ENCODE data around the gene F3. TPM values are rescaled to one million over a fixed set of nuclear protein-coding genes. Genes with fewer than 3 reads are reported as not detected.

F3 gene
- total RNA-seq, 1 donor from 2014 or later: 6.4 TPM

DNA sequence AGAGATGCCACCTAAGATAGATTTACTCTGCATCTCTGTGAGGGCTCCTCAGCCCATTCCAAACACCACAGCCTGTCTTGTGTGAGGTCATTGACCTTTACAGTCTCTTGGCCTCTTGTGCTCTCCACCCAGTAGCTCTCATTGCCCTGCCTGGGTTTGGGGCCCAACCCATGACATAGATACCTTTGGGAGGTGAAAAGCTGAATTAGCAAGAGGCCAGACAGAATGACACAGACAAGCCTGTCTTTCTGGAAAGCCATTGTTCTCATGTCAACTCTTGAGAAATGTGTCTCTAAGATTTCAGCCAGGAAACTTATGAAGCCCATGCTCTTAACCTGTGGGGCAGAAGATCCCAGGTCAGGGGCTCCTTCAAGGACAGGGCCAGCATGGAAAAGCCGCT lies 18.4 kb upstream of the F3 start:
- Histone ChIP-seq H3K9me3 (ENCODE audit: low read depth) (no peaks in the 10 kb centered on the region), H3K4me2 (no peak overlapping the region), H3K27ac (no peak overlapping the region), H3K4me1 (peaks cover 8% of the 10 kb centered on the region), H2AFZ (replicated peaks) (no peak overlapping the region), H3F3A (ENCODE audit: low read depth) (peaks cover 6% of the 10 kb centered on the region), H3K27me3 (no peaks in the 10 kb centered on the region), H3K79me2 (ENCODE audit: low read depth) (no peaks in the 10 kb centered on the region), H4K20me1 (ENCODE audit: low read depth) (no peaks in the 10 kb centered on the region), H3K9ac (no peak overlapping the region), H3K36me3 (no peaks in the 10 kb centered on the region), H3K4me3 (no peak overlapping the region)
- DNase-seq (ENCODE audit: low spot score): no peak
- Mint-ChIP-seq H3K27me3 (ENCODE audit: insufficient read depth, low read depth) (peaks cover 3% of the 10 kb centered on the region), H3K4me1 (peaks cover 6% of the 10 kb centered on the region), H3K36me3 (no peaks in the 10 kb centered on the region), H3K4me3 (no peak overlapping the region), H3K27ac (no peak overlapping the region), H3K9me3 (no peaks in the 10 kb centered on the region)
- TF ChIP-seq, protein P1, sequence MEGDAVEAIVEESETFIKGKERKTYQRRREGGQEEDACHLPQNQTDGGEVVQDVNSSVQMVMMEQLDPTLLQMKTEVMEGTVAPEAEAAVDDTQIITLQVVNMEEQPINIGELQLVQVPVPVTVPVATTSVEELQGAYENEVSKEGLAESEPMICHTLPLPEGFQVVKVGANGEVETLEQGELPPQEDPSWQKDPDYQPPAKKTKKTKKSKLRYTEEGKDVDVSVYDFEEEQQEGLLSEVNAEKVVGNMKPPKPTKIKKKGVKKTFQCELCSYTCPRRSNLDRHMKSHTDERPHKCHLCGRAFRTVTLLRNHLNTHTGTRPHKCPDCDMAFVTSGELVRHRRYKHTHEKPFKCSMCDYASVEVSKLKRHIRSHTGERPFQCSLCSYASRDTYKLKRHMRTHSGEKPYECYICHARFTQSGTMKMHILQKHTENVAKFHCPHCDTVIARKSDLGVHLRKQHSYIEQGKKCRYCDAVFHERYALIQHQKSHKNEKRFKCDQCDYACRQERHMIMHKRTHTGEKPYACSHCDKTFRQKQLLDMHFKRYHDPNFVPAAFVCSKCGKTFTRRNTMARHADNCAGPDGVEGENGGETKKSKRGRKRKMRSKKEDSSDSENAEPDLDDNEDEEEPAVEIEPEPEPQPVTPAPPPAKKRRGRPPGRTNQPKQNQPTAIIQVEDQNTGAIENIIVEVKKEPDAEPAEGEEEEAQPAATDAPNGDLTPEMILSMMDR (IDR thresholded peaks at IDR 0.05): no peak
- TF ChIP-seq EZH2phosphoT487 (IDR thresholded peaks at IDR 0.05): no peak
- TF ChIP-seq EZH2 (IDR thresholded peaks at IDR 0.05): no peak

DNA sequence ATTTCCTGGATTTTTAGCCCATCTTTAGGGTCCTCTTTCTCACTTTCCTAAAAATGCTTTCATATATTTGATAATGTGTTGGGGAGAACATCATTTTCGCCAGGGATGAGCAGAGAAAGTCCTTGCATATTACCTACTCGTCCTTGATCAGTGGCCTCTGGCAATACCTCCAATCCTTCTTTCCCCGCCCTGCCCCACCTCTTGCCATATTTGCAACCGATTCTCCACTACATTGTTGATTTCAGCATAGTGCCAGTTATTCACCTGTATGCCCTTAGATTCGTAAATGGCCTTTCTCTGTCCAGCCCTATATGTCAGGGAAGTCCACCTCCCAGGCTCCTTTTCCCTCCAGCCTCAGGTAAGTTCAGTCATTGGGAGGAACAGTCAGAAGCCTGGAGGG lies 13.5 kb upstream of the F3 start:
- H3K4me2 ChIP-seq: no peak overlapping the region

DNA sequence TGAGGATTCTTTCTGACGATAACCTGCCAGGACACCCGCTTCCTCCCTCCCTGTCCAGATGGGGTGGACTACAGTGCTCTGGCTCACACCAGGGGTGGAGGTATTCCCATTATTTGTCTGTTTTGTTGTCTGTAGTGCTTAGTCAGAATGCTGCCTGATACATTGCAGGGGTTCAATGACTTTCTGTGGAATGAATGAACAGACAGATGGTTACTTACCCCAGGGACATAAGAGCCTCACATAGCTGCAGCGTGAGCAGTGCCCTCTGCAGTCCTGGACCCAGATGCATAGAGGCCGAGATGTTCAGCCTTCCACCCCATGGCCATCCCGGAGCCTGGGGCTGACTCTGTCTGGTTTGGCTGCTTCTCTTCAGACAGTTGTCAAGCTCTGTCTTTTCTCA lies 13.0 kb upstream of the F3 start:
- peaks cover 54% of the 10 kb centered on the region for H3K4me1 Mint-ChIP-seq
- H3K4me3 Mint-ChIP-seq: no peak overlapping the region
- Histone ChIP-seq H3K4me3 (no peak overlapping the region), H2AFZ (replicated peaks) (no peak overlapping the region), H3K36me3 (no peaks in the 10 kb centered on the region), H3F3A (ENCODE audit: low read depth) (peaks cover 14% of the 10 kb centered on the region), H3K4me1 (peaks cover 47% of the 10 kb centered on the region), H3K79me2 (ENCODE audit: low read depth) (no peaks in the 10 kb centered on the region), H3K27me3 (no peaks in the 10 kb centered on the region), H4K20me1 (ENCODE audit: low read depth) (no peaks in the 10 kb centered on the region), H3K27ac (no peak overlapping the region), H3K9me3 (ENCODE audit: low read depth) (no peaks in the 10 kb centered on the region), H3K9ac (no peak overlapping the region), H3K4me2 (peak overlapping the region; percentile 17)
- TF ChIP-seq, protein P1 (IDR thresholded peaks at IDR 0.05): no peak
- no peak for TF ChIP-seq EZH2phosphoT487 (IDR thresholded peaks at IDR 0.05)
- no peak for TF ChIP-seq EZH2 (IDR thresholded peaks at IDR 0.05)
- peak; percentile 32 for DNase-seq (ENCODE audit: low spot score)
- H3K27me3 Mint-ChIP-seq (ENCODE audit: insufficient read depth, low read depth): peaks cover 9% of the 10 kb centered on the region
- no peaks in the 10 kb centered on the region for H3K36me3 Mint-ChIP-seq
- H3K9me3 Mint-ChIP-seq: no peaks in the 10 kb centered on the region
- no peak overlapping the region for H3K27ac Mint-ChIP-seq

More for the DNA sequence above, 13.5 kb upstream of the F3 start:
- no peaks in the 10 kb centered on the region for H3K79me2 ChIP-seq (ENCODE audit: low read depth)
- no peaks in the 10 kb centered on the region for H3K36me3 ChIP-seq
- Mint-ChIP-seq H3K27ac (no peak overlapping the region), H3K27me3 (ENCODE audit: insufficient read depth, low read depth) (peaks cover 4% of the 10 kb centered on the region), H3K9me3 (no peaks in the 10 kb centered on the region), H3K4me3 (no peak overlapping the region), H3K4me1 (peaks cover 49% of the 10 kb centered on the region), H3K36me3 (no peaks in the 10 kb centered on the region)
- peaks cover 52% of the 10 kb centered on the region for H3K4me1 ChIP-seq
- no peak overlapping the region for H3K9ac ChIP-seq
- H3K4me3 ChIP-seq: no peak overlapping the region
- H4K20me1 ChIP-seq (ENCODE audit: low read depth): no peaks in the 10 kb centered on the region
- H3K27ac ChIP-seq: no peak overlapping the region
- no peak for TF ChIP-seq EZH2 (IDR thresholded peaks at IDR 0.05)
- TF ChIP-seq, protein P1 (IDR thresholded peaks at IDR 0.05): no peak
- no peak for TF ChIP-seq EZH2phosphoT487 (IDR thresholded peaks at IDR 0.05)
- H3K27me3 ChIP-seq: no peaks in the 10 kb centered on the region
- no peaks in the 10 kb centered on the region for H3K9me3 ChIP-seq (ENCODE audit: low read depth)
- no peak overlapping the region for H2AFZ ChIP-seq (replicated peaks)
- peaks cover 18% of the 10 kb centered on the region for H3F3A ChIP-seq (ENCODE audit: low read depth)
- DNase-seq (ENCODE audit: low spot score): no peak

All from neural progenitor cell (in vitro differentiated cells).